HepG2 (cell line): ENCODE measurements around the gene LIN28B. TPM values are rescaled to one million over a fixed set of nuclear protein-coding genes. Genes with fewer than 3 reads are reported as not detected.

Experiments
- HMGXB3 ChIP-seq: sonication (generic); formaldehyde crosslinking; IDR thresholded peaks from 2 replicates; pipeline ENCODE4 v1.4.0; 2020; ENCODE audit warnings: missing genetic modification reagents, borderline replicate concordance
- RAD21 ChIP-seq: fragments of 450-650 bp; formaldehyde crosslinking; IDR thresholded peaks from 2 replicates; pipeline ENCODE4 v1.5.0; 2020; ENCODE audit warnings: mild to moderate bottlenecking
- SP4 ChIP-seq: sonication (generic); formaldehyde crosslinking; IDR thresholded peaks from 2 replicates; pipeline ENCODE4 v1.8.1; 2023; ENCODE audit warnings: mild to moderate bottlenecking, missing genetic modification reagents
- THAP9 ChIP-seq: sonication (generic); formaldehyde crosslinking; IDR thresholded peaks from 2 replicates; pipeline ENCODE4; 2020; ENCODE audit warnings: missing genetic modification reagents, mild to moderate bottlenecking, borderline replicate concordance
- polyA plus RNA-seq, 8 experiments: library from polyadenylated mRNA; depleted of rRNA in 3 of 8; stranded (reverse) in 7 of 8; unstranded in 1 of 8; fragments of >200 nt; fragmentation: Illumina TruSeq in 4 of 8; extraction: Trizol in 4 of 8; gene quantifications; 2 replicates each; pipeline versions ENCODE4 v1.2.1 to v1.2.3, GENCODE V29; 2011 to 2016; ENCODE audit warnings: low read depth in 4 of 8, missing spikeins in 1 of 8, mixed read lengths in 1 of 8; ENCODE audit not compliant: insufficient read depth in 1 of 8
- total RNA-seq, 5 experiments: library from RNA; depleted of rRNA; stranded (reverse); fragments of >200 nt; fragmentation: Illumina TruSeq; extraction: Trizol; gene quantifications; 2 replicates each; pipeline ENCODE4 v1.2.3, GENCODE V29; 2016; ENCODE audit warnings: low read depth in 1 of 5

The LIN28B gene
- total and polyA plus RNA-seq, 2 of the 13 experiments (the other 11 are each of a cell fraction or from before 2014, with no cell fraction given) = 14.5 to 56.8 TPM

DNA sequence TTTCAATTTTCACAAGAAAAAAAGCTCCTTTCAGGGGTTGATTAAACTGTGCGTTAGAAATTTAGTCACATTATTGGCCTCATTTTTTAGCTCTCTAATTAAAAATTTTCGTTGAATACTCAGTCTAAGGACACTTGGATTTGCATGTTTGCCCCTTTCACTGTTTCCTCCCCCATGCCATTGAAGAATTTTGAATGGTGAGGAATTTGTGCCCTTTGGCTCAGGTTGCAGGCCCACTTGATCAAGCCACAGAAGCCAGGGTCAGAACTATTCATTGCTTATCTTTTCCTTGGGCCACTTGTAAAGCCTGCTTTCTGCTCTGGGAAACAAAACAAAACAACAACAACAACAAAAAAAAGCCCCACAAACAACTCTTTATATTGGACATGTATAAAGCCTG is 12.2 kb downstream of the LIN28B start (continued):
- TF ChIP-seq HMGXB3 (CRISPR knock-in tag) (no peak), SP4 (no peak), RAD21 (CRISPR knock-in tag) (no peak), THAP9 (CRISPR knock-in tag) (no peak)
